Measurements from ENCODE around the gene ZFPM1. TPM values are rescaled to one million over a fixed set of nuclear protein-coding genes. Genes with fewer than 3 reads are reported as not detected.

Gene ZFPM1
- total RNA-seq, 6 donors from 2014 or later = 1.0 to 8.4 (median 3.3) TPM

- TF ChIP-seq CTCF (IDR thresholded peaks at IDR 0.05) = no peak
- no peak for TF ChIP-seq POLR2AphosphoS5 (IDR thresholded peaks at IDR 0.05)
- no peak for TF ChIP-seq EP300 (IDR thresholded peaks at IDR 0.05)
- no peak for TF ChIP-seq POLR2A (IDR thresholded peaks at IDR 0.05)
- peaks cover 0 to 15% (median 12%) of the 10 kb centered on the region in 4 donors for H3K27me3 ChIP-seq
- 91 to 96% methylated on average over 10 to 11 of the region's 11 CpGs for WGBS, 2 donors
- H3K27ac ChIP-seq = no peak overlapping the region
- H3K36me3 ChIP-seq = no peaks in the 10 kb centered on the region
- H3K4me1 ChIP-seq = peaks cover 16 to 22% (median 16%) of the 10 kb centered on the region in 4 donors
- ATAC-seq (ENCODE audit: low FRiP score in 2 of 2) = no peak
- no peak overlapping the region for H3K4me3 ChIP-seq
- H3K9me3 ChIP-seq = no peaks in the 10 kb centered on the region
- no peak for DNase-seq
Measured at GRCh38 chr16:88536510-88536909, 83.4 kb downstream of the ZFPM1 start.

DNA sequence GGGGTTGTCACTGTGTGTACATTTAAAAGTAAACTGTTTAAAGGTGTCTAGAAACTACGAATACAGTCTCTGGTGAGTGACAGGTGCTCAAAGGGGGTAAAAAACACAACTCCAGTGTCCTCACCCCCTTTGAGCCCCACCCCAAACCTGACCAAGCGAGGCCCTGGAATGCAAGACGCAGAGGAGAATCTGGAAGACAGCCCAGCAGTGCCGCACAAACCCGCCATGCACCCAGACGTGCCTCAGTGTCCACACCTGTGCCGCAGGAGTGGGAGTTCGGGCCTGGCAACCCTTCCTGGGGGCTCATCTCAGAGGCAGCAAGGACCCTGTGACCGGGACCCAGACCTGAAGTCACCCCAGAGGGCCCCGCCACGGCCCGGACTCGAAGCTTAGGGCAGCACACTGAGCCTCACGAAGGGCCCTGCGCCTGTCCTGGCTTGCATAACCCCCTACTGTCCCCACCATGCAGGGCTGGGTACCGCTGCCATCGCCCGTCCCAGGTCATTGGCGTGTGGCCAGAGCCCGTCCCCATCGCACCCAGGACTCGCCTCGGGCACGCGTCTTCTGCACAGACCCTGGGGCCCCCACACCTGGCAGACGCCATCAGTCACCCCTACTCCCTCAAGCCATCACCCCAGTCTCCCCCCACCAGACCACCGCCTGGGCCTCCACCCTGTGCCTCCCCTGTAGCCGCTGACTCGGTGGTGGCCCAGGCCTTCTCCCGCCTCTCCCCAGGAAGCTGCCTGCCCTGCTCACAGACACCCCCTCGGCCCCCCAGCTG lies 84.1 kb downstream of the ZFPM1 start:
- ATAC-seq (ENCODE audit: low FRiP score in 2 of 2) (no peak), DNase-seq (peak in 1 of 2 donors; percentile 84)
- no peak overlapping the region for H3K4me3 ChIP-seq
- peaks cover 0 to 15% (median 12%) of the 10 kb centered on the region in 4 donors for H3K27me3 ChIP-seq
- 84 to 85% methylated on average over 13 to 31 of the region's 31 CpGs for WGBS, 2 donors
- peaks cover 16 to 22% (median 16%) of the 10 kb centered on the region in 4 donors for H3K4me1 ChIP-seq
- no peak overlapping the region for H3K27ac ChIP-seq
- TF ChIP-seq POLR2AphosphoS5 (IDR thresholded peaks at IDR 0.05) = no peak
- no peak for TF ChIP-seq EP300 (IDR thresholded peaks at IDR 0.05)
- TF ChIP-seq POLR2A (IDR thresholded peaks at IDR 0.05) = no peak
- no peak for TF ChIP-seq CTCF (IDR thresholded peaks at IDR 0.05)
- H3K9me3 ChIP-seq = no peaks in the 10 kb centered on the region
- H3K36me3 ChIP-seq = no peaks in the 10 kb centered on the region

DNA sequence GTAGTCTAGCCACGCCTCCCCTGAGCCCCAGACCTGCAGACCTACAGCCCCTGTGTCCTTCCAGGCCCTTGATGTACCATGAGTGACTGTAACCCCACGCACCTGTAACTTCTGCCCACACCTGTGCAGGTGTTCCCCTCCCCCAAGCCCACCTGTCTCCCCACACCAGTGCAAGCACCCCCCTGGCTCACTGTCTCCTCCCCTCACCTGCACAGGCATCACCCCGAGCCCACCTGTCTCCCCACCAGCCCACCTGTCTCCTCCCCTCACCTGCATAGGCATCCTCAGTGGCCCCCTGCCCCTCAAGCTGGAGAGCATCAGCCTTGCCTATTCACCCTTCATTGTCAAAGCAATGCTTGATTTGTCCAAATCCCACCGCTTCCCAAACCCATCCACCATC lies 84.8 kb downstream of the ZFPM1 start:
- Histone ChIP-seq H3K9me3 (peaks cover 3 to 6% (median 5%) of the 10 kb centered on the region in 4 donors), H3K27ac (no peak overlapping the region), H3K27me3 (peaks cover 0 to 15% (median 12%) of the 10 kb centered on the region in 4 donors), H3K4me1 (peaks cover 12 to 20% (median 14%) of the 10 kb centered on the region in 4 donors), H3K36me3 (no peaks in the 10 kb centered on the region), H3K4me3 (no peak overlapping the region)
- ATAC-seq (ENCODE audit: low FRiP score in 2 of 2) = no peak
- 76 to 77% methylated on average over 4 of the region's 4 CpGs for WGBS, 2 donors
- DNase-seq = no peak
- no peak for TF ChIP-seq CTCF (IDR thresholded peaks at IDR 0.05)
- TF ChIP-seq POLR2A (IDR thresholded peaks at IDR 0.05) = no peak
- TF ChIP-seq EP300 (IDR thresholded peaks at IDR 0.05) = no peak
- TF ChIP-seq POLR2AphosphoS5 (IDR thresholded peaks at IDR 0.05) = no peak

DNA sequence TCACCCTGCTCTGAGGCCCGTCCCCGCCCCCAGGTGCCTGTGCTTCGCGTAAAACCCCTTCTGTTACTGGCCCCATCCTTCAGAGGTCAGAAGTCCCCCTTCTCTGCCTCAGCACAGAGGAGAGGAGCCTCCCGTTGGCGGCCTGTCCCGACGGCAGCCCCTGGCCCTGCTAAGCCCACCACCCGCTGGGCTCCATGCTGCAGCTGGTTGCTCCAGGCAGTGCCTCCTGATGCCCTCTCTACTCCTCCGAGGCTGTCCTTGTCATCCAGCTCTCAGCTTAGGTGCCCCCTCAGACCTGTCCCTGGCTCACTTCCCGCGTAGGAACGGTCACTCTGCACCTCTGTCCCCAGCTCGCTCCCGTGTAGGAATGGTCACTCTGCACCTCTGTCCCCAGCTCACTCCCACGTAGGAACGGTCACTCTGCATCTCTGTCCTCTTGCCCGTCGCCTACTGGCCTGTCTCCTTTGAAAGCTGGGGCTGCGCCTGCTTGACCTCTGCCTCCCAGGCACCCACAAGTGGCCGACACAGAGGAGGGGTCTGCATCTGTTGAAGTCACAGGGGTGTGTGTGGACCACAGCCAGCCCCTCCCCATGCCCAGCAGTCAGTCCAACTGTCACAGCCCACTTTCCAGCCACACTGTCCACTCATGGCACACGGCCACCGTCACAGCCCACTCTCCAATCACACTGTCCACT lies 85.4 kb downstream of the ZFPM1 start:
- Histone ChIP-seq H3K4me1 (peaks cover 9 to 14% (median 10%) of the 10 kb centered on the region in 4 donors), H3K27me3 (peaks cover 0 to 15% (median 12%) of the 10 kb centered on the region in 4 donors), H3K4me3 (no peak overlapping the region), H3K36me3 (no peaks in the 10 kb centered on the region), H3K9me3 (peaks cover 5 to 13% (median 11%) of the 10 kb centered on the region in 4 donors), H3K27ac (no peak overlapping the region)
- TF ChIP-seq EP300 (IDR thresholded peaks at IDR 0.05) = no peak
- no peak for TF ChIP-seq POLR2AphosphoS5 (IDR thresholded peaks at IDR 0.05)
- no peak for TF ChIP-seq POLR2A (IDR thresholded peaks at IDR 0.05)
- no peak for TF ChIP-seq CTCF (IDR thresholded peaks at IDR 0.05)
- DNase-seq = no peak
- WGBS, 2 donors = 42 to 55% methylated on average over 22 to 23 of the region's 23 CpGs
- ATAC-seq (ENCODE audit: low FRiP score in 2 of 2) = no peak
